ENCODE measurements around the gene POLR2A. TPM values are rescaled to one million over a fixed set of nuclear protein-coding genes. Genes with fewer than 3 reads are reported as not detected.
A peak's percentile ranks its signal among the peaks of the same experiment; 100 is the strongest.

POLR2A gene
- total RNA-seq, 1 donor = 74.1 TPM

- peak; percentile 49 for DNase-seq (ENCODE audit: low read depth)
- TF ChIP-seq, protein P1, sequence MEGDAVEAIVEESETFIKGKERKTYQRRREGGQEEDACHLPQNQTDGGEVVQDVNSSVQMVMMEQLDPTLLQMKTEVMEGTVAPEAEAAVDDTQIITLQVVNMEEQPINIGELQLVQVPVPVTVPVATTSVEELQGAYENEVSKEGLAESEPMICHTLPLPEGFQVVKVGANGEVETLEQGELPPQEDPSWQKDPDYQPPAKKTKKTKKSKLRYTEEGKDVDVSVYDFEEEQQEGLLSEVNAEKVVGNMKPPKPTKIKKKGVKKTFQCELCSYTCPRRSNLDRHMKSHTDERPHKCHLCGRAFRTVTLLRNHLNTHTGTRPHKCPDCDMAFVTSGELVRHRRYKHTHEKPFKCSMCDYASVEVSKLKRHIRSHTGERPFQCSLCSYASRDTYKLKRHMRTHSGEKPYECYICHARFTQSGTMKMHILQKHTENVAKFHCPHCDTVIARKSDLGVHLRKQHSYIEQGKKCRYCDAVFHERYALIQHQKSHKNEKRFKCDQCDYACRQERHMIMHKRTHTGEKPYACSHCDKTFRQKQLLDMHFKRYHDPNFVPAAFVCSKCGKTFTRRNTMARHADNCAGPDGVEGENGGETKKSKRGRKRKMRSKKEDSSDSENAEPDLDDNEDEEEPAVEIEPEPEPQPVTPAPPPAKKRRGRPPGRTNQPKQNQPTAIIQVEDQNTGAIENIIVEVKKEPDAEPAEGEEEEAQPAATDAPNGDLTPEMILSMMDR (IDR thresholded peaks at IDR 0.05; ENCODE audit: insufficient read depth, low read length) = no peak
- peak overlapping the region; percentile 69 for H3K4me3 ChIP-seq (ENCODE audit: low read depth, low read length)
Observed at GRCh38 chr17:7486181-7486580, 2.0 kb downstream of the POLR2A start.

DNA sequence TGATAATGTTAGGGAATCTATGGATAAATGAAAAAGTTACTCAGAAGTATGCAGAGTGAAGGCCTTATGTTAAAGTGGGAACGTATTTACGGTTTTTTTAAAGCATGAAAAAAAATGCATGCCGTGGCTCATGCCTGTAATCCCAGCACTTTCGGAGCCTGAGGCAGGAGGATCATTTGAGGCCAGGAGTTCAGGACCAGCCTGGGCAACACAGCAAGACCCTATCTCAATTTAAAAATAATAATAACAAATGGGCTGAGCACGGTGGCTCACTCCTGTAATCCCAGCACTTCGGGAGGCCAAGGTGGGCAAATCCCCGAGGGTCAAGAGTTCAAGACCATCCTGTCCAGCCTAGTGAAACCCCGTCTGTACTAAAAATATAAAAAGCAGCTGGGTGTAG, 6.0 kb downstream of the POLR2A start:
- TF ChIP-seq, protein P1 (IDR thresholded peaks at IDR 0.05; ENCODE audit: insufficient read depth, low read length) = no peak
- no peak for DNase-seq (ENCODE audit: low read depth)

GRCh38 chr17:7491583-7491982, 7.4 kb downstream of the POLR2A start:
- no peak for DNase-seq (ENCODE audit: low read depth)
- TF ChIP-seq, protein P1 (IDR thresholded peaks at IDR 0.05; ENCODE audit: insufficient read depth, low read length) = no peak
- H3K4me3 ChIP-seq (ENCODE audit: low read depth, low read length) = no peak overlapping the region

More for the DNA sequence above, 6.0 kb downstream of the POLR2A start:
- no peak overlapping the region for H3K4me3 ChIP-seq (ENCODE audit: low read depth, low read length)

GRCh38 chr17:7493941-7494340, 9.8 kb downstream of the POLR2A start:
- no peak for DNase-seq (ENCODE audit: low read depth)
- no peak overlapping the region for H3K4me3 ChIP-seq (ENCODE audit: low read depth, low read length)
- TF ChIP-seq, protein P1 (IDR thresholded peaks at IDR 0.05; ENCODE audit: insufficient read depth, low read length) = no peak

DNA sequence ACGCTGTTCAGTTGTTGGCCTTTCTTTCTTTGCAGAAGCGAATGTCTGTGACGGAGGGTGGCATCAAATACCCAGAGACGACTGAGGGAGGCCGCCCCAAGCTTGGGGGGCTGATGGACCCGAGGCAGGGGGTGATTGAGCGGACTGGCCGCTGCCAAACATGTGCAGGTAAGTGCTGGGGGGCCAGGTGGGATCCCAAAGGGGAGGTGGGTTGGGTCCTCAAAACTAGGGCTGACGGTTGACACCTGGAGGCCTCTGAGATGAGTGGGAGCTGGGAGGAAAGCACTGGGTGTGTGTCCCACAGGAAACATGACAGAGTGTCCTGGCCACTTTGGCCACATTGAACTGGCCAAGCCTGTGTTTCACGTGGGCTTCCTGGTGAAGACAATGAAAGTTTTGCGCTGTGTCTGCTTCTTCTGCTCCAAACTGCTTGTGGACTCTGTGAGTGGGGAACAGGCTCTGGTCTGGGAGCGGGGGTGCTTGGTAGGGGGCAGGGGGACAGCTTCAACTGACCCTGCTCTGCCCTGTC, 11.8 kb downstream of the POLR2A start:
- TF ChIP-seq, protein P1 (IDR thresholded peaks at IDR 0.05; ENCODE audit: insufficient read depth, low read length) = no peak
- H3K4me3 ChIP-seq (ENCODE audit: low read depth, low read length) = no peak overlapping the region
- DNase-seq (ENCODE audit: low read depth) = no peak

DNA sequence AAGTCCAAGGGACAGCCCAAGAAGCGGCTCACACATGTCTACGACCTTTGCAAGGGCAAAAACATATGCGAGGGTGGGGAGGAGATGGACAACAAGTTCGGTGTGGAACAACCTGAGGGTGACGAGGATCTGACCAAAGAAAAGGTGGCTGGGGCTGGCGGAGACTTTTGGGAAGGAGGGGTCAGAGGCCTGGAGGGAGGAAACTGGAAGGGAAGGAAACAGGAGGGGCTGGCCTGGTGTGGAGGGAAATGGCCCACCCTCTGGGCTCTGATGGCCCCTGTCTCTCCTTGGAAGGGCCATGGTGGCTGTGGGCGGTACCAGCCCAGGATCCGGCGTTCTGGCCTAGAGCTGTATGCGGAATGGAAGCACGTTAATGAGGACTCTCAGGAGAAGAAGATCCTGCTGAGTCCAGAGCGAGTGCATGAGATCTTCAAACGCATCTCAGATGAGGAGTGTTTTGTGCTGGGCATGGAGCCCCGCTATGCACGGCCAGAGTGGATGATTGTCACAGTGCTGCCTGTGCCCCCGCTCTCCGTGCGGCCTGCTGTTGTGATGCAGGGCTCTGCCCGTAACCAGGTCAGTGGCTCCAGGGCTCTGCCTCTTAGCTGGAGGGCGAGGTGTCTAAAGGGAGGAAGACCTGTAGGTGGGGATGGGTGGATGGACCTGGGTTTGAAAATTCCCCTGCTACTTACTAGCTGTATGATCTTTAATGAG, 12.5 kb downstream of the POLR2A start:
- TF ChIP-seq, protein P1 (IDR thresholded peaks at IDR 0.05; ENCODE audit: insufficient read depth, low read length) = no peak
- DNase-seq (ENCODE audit: low read depth) = no peak
- H3K4me3 ChIP-seq (ENCODE audit: low read depth, low read length) = no peak overlapping the region

Data from fibroblast of the aortic adventitia (primary cell).